AML-193 (cell line): ENCODE data around the gene APOBR.
"Not testable (repeated sequence)": the region's sequence is repeated elsewhere in the genome, so short reads cannot be mapped to it uniquely, and the experiment has no call there.

Experiments used
- DNase-seq, 2 experiments: peaks; one replicate each; lab custom pipeline; 2025; lab: John Stamatoyannopoulos, UW

APOBR gene

GRCh38 chr16:28498666-28499381 lies 4.4 kb downstream of the APOBR start:
- no peak for DNase-seq

DNA sequence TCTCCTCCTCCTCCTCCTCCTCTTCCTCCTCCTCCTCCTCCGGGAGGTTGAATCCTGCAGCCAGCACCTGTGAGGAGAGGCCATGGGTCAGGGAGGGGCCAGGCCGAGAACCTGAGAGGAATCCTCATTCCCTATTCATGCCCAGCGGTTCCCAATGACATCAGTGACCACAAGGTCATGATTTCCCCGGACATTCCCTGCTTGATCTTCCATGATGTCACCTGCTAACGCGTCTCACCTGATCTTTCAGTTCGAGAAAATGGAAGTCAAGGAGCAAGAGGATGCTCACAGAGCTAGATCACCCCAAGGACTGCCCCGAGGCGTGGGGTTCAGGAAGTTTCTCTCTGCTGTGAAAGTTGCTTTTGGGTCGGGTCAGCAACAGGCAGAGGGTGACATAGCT lies 5.4 kb downstream of the APOBR start:
- no peak for DNase-seq

DNA sequence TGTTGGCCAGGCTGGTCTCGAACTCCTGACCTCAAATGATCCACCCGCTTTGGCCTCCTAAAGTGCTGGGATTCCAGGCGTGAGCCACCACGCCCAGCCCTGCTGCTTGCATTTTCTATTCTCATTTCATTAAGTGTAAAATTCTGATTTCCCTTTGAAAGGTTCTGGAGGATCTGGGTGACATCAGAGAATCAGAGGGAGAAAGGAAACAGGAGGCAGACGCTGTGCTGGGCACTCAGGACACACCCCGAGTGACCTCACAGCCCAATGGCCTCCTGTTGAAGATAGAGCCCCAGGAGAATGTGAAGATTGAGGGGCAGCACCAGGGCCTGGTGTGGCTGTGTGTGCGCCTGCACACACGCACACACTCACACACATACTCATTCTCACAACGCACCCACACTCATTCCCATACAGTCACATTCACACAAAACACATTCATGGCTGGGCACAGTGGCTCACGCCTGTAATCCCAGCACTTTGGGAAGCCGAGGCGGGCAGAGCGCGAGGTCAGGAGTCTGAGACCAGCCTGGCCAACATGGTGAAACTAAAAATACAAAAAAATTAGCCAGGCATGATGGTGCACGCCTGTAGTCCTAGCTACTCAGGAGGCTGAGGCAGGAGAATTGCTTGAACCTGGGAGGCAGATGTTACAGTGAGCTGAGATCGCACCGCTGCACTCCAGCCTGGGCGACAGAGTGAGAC lies 6.2 kb downstream of the APOBR start:
- not testable (repeated sequence) for DNase-seq

DNA sequence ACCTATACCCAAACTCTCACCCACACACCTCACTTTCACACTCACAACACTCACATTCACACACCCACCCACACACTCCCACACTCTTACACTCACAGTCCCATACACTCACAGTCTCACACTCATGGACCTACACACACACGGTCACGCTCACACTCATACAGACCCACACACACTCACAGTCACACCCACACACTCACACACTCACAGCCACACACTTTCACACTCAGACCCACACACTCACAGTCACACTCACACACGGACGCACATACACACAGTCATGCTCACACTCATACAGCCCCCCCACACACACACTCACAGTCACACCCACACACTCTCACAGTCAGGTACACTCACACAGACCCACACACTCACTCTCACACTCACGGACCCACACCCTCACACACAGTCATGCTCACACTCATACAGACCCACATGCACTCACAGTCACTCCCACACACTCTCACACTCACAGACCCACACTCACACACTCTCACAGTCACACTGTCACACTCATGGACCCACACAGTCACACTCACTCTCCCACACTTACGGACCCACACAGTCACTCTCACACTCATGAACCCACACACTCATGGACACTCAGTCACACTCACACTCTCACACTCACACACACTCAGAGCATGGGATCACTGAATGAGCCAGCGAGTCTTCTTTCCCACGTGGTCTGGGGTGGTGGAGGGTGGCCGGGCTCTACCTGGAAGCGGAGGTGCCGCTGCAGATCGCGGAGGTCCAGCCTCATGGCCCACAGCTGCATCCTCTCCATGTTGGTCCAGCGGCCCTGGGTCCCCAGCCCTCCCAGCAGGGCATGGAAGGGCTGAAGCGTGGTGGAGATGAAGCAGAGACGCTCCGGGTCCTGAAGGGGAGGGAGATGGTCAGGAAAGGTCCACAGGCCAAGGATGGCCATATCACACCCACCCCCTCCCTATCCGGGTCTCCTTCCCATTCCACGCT lies 7.1 kb downstream of the APOBR start:
- DNase-seq = no peak

DNA sequence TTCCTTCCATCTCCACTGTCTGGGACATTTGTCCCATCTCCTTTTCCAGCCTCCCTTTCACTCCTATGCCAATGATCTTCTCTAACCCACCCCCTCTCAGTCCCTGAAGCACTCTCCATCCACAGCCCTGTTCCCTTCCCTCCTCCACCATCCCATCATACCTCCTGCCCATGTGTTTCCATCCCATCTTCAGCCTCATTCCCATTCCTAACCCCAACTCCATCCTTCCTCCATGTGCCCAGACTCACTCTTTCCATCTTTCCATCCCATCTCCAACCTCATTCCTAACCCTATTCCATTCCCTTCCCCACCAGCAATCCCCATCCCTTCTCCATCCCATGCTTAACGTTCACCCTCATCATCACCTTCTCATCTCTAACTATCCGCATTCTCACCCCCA lies 7.8 kb downstream of the APOBR start:
- no peak for DNase-seq

- no peak for DNase-seq
These were observed 9.2 kb downstream of the APOBR start for GRCh38 chr16:28503470-28504259.

- no peak for DNase-seq
These were observed 10.4 kb downstream of the APOBR start for GRCh38 chr16:28504707-28505404.

DNA sequence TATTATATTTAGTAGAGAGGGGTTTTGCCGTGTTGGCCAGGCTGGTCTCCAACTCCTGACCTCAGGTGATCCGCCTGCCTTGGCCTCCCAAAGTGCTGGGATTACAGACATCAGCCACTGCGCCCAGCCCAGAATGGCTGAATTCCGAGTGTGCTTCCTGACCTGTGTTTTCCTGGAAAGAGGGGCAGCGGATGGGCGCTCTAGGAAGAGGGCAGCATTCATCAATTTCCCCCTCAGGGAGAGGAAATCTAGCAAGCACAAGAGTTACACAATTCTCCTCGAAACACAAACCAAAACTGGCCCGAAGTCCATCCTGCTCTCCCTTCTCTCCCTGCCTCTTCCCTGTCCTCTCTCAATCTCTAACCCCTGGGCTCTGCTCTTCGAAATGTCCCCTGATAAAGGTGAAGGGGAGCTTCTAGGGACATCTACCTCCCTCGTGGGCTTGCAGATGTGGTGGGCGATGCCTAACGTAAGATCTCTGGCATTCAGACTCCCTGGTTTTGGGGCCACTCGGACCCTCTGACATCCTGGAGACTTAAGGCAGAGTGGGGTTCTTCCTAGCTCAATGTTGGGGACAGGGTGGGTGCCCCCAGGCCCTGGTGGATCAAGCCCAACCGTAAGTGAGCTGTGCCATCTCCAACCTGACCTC lies 11.2 kb downstream of the APOBR start:
- DNase-seq = no peak

DNA sequence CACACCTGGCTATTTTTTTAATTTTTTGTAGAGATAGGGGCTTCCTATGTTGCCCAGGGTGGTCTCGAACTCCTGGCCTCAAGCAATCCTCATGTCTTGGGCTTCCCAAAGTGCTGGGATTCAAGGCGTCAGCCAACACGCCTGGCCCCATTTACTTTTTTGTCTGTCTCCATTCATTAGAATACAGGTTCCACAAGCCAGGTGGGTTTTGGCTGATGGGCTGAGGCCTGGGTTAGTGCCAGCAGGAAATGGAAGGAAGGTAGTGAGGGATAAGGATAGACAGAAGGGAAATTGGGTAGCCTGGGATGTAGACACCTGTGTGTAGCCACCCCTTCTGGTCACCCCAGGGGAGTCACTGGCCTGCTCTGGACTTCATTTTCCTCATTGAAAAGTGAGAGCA lies 16.6 kb downstream of the APOBR start:
- DNase-seq = no peak

- DNase-seq = no peak
These were observed 17.7 kb downstream of the APOBR start for GRCh38 chr16:28511801-28512789.

GRCh38 chr16:28513484-28514181 lies 19.2 kb downstream of the APOBR start:
- no peak for DNase-seq

- DNase-seq = no peak
These were observed 19.8 kb downstream of the APOBR start for GRCh38 chr16:28514246-28514645.

GRCh38 chr16:28520672-28521071 lies 26.2 kb downstream of the APOBR start:
- DNase-seq = no peak

DNA sequence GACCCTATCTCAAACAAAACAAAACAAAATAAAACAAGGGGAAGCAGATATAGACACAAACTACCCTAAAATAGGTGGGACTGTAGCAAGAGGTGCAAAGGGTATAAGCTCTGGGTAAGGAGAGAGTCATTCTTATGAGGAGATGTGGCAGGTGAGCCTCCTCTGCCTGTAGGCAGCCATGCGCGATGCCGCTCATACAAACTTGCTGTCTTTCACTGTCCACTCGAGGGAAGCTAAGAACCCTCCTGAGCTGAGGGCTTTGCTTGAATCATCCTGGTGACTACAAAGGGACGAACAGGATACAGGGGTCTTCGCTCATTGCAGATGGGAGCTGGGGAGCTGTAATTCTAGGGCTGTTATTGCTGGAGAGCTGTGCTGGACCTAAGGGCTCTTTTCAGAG lies 27.0 kb downstream of the APOBR start:
- DNase-seq = no peak

DNA sequence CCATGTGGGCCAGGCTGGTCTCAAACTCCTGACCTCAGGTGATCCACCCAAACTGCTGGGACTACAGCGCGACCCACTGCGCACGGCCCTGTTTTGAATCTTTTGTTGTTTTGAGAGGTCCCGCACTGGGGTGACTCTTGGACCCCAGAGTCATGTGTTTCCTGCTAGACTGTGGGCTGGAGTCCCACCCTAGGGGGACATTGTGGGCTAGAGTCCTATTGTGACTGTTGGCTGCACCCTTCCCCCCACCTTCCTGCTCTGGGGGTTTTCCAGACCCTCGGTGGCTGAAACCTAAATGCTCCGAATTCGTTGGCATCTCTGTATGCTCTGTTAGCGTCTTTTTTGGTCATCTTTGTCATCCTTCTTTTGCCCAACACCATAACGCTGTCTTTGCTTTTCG lies 28.3 kb downstream of the APOBR start:
- DNase-seq = no peak

DNA sequence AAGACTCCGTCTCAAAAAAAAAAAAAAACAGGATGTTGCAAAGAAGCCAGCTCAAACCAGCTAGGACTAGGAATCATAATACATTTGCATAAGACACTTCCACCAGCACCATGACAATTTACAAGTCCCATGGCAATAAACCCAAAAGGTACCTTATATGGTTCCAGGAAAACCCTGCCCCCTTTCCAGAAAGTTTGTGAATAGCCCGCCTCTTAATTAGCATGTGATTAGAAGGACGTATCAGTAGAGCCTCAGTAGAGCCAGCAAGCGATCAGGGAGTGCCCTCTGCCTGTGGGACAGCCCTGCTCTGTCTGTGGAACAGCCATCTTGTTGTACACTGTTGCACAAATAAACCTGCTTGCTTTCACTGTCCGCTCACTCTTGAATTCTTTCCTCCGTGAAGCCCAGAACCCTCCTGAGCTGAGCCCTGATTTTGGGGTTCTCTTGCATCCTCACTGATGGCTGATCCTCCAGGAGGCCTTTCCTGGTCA lies 30.3 kb downstream of the APOBR start:
- DNase-seq = no peak

GRCh38 chr16:28526201-28527099 lies 32.0 kb downstream of the APOBR start:
- no peak for DNase-seq
